Measurements from ENCODE around the gene KRTAP5-3.

Gene KRTAP5-3

DNA sequence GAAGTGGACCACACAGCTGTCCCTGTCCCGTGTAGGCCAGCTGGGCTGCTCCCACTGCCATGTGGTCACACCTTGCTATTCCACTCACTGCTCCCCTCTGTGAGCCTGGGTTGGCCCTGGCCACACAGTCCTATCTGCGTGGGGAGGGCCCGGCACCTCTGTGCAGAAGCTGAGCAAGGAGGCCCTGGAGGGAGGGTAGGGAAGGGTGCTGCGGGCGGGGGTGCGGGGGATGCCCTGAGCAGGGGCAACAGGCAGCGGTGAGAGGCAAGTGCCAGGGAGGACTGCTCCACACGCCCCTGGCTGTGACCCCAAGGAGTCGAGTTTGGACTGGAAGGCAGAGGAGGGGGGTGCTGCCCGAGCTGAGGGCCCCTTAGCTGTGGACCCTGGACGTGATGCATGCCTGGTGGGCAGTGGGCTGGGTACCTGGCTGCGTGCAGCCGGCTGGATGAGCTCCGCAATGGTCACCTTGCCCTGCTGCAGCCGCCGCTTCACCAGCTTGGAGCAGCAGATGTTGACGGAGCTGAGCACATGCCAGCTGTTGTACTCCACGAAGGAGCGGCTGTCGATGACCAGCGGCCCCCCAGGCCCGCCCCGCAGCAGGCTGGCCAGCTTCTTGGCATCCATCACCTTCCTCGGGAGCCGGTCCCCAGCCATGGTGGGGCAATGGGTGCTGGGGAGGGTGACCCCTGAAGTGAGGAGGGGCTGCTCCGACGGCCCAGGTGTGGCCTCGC, 42.9 kb downstream of the KRTAP5-3 start:
- no peak for DNase-seq (ENCODE audit: low read depth in 1 of 2, low spot score in 1 of 2)

DNA sequence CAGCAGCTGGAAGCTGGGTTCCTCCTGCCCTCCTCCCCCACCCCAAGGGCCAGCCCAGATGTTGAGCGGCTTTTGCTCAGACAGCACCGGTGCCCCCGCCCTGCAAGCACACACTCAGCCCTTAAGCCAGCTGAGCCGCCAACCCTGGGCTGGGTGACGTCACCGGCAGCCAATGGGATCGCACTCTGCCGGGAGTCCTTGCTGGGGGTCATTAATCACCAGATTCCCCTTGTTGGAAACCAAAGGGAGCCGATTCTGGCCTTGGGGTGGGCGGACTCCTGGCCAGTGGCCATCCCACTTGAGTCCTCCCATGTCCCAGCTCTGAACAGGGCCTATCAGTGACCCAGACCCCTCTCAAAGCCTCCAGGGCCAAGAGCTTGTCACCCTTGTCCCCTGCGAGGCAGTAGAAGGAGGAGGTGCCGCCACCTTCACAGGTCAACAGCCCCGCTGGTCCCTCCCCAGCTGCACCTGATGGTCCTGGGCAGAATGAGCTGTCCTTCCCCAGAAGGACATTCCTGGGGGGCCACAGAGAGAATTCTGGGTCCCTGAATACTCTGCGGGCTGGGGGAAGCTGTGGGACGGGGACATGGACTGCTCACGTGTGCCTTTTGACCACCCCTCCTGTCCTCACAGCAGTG, 43.6 kb downstream of the KRTAP5-3 start:
- no peak for DNase-seq (ENCODE audit: low read depth in 1 of 2, low spot score in 1 of 2)

DNA sequence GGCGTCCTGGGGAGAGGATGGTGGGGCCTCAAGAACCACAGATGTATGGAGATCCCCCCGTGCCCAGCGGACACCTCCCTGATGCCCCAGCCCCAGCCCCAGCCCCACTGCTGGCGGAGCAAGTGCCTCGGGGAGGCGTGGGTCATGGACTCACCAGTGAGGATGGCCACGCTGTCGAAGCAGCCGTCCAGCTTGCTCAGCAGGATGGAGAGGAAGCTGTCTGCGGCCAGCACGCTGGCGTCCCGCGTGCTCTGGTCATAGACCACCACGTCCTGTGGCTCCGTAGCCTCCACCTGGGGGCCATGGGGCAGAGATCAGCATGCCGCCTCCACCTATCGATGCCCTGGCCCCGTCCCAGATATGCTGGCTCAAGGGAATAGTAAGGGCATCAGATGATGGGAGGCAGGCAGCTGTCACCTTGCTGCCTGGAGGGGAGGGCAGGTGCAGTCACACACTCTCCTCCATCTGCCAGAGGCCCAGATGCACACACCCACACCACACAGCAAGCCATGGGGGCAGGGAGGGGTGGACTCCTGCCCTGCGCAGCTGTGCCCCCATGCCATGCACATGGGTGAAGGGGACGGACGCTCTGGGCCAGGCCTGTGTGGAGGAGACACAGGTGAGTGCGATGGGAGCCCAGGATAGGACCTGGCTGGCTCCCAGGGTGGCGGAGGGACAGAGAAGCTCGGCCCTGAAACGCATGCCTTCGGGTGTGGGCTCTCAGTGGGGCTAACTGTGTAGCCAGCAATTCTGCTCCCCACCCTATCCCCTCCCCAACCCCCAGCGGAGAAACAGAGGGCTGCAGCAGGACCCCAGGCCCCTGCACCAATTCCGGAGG, 44.3 kb downstream of the KRTAP5-3 start:
- DNase-seq (ENCODE audit: low read depth in 1 of 2, low spot score in 1 of 2) = no peak

DNA sequence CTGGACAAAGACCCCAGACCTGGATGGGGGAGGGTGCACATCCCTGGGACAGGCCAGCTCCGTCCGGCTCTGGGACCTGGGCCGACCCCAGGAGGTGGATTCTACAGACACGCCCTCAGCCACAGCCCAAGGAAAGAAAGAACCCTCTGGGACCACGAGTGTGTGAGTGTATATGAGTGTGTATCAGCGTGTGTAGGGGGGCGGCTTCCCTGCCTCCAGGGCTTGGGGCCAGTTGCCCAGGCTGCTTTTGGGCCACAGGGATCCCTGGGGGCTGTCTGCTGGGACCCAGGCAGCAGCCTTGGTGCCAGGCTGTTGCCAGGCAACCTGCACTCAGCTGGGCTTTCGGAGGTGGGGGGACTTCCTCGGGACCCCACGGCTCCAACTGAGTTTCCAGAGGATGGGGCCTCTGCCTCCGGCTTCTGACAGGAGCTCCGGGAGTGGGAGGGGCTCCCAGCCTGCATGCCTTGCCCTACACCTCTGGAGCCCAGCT, 45.1 kb downstream of the KRTAP5-3 start:
- DNase-seq (ENCODE audit: low read depth in 1 of 2, low spot score in 1 of 2) = no peak

DNA sequence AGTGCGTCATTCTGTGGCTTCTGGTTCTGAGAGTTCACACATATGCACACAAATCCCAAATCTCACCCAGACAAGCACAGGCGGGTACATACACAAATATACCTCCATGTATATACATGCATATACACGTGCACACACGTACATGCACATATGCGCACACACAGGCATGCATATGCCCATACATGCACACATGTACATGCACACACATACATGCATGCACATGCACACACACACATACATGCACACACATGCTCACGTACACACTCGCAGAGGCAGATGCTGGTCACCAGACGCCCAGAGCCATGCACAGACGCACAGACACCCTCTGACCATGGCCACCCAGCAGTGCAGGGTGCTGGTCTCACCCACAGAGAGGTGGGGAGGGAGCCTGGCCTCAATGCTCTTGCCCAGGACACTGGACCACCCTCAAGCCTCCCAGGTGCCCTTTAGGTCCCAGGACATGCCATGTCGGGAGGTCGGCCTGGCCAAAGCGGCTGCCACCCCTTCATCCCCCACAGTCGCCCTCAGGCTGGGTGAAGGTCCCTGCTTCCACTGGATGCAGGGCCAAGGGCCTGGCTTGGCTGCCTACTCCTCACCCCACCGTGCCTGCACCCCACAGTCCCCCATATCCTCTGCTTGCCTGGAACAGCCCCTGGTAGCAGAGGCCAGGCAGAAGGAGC, 45.7 kb downstream of the KRTAP5-3 start:
- no peak for DNase-seq (ENCODE audit: low read depth in 1 of 2, low spot score in 1 of 2)

DNA sequence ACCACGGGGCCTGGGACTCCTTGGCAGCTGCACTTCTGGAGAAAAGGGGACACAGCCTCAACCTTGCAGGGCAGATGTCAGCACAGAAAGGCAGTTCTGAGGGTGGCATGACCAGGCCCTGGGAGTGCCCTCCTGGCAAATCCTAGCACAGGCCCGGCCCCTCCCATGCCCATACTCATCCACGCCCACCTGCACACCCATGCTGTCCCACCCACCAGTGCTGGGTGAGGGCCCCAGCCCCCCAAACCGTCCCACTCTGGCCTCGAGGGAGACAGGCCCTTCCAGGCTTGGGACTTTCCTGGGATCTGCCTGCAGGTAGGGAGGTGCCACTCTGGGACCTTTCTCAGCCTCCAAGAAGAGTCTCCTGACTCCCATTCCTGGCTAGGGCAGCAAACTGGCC, 46.3 kb downstream of the KRTAP5-3 start:
- DNase-seq (ENCODE audit: low read depth in 1 of 2, low spot score in 1 of 2) = no peak

DNA sequence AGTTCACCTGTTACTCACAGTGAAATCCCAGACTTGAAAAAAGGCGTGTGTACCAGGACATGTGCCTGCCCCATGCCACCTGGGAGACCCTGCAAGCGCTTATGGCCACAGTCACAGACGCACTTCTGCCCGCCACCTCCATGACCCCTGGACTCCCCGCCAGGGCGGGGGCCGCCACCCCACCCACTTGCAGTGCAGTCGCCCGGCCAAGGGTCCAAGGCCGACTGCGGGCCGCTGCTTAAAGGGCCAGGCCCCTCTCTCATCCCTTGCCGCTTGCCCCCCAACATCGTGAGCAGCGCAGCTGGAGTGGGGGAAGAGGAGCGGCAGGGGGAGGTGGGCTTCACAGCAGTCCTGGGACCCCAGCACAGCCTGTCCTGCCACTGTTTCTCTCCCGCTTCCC, 47.0 kb downstream of the KRTAP5-3 start:
- no peak for DNase-seq (ENCODE audit: low read depth in 1 of 2, low spot score in 1 of 2)

DNA sequence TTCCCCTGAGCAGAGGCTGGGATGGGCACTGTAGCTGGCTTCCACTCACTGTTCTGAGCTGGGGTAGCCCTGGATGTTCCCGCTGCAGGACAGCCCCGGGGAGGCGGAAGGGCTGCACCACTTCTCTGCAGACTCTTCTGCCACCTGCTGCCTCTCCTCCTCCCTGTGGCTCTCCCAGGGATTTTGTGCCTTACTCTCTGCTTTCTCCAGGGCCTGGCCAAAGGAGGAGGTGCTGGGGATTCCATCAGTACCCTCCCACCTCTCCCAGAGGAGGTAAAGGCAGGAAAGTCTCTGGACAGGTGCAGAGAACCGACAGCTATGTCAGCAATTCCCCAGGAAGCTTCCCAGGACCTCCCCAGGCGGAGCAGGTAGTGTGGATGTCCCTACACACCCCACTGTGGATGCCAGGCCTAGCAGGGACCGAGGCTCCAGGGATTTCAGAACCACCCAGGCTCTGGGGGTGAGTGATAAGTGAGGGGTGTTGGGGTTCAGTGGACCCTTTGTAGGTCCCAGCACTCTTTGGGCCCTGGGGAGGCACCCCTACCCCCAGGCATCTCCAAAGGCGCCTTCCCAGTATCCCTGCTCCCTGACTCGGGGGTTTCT, 47.5 kb downstream of the KRTAP5-3 start:
- no peak for DNase-seq (ENCODE audit: low read depth in 1 of 2, low spot score in 1 of 2)

DNA sequence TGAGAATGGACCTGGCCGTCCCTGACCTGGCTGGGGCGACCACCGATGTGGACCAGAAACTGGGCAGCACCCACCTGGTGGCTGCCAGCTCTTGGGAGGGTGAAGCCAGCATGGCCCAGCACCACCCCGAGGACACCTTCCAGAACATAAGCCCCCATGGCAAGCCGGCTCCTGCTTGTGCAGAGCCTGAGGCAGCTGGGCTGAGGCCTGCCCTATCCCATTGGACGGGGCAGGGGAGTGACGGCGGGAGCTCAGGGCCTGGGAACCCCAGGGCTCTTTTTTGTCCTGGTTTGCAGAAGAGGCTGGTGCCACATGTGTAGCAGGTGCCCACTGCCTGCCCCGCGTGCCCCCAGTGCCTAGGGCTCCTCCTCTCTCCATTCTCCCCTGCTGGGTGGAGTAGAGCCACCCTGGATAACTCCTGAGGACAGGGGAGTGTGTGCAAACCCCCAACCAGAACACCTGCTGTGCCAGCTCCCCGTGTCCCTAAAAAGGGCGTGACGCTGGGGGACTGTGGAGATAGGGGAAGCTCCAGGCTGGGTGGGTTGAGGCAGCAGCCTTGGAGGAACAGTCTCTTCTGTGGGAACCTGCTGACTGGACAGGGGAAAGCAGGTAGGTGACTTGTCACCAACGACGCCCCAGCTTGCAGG, 48.1 kb downstream of the KRTAP5-3 start:
- no peak for DNase-seq (ENCODE audit: low read depth in 1 of 2, low spot score in 1 of 2)

DNA sequence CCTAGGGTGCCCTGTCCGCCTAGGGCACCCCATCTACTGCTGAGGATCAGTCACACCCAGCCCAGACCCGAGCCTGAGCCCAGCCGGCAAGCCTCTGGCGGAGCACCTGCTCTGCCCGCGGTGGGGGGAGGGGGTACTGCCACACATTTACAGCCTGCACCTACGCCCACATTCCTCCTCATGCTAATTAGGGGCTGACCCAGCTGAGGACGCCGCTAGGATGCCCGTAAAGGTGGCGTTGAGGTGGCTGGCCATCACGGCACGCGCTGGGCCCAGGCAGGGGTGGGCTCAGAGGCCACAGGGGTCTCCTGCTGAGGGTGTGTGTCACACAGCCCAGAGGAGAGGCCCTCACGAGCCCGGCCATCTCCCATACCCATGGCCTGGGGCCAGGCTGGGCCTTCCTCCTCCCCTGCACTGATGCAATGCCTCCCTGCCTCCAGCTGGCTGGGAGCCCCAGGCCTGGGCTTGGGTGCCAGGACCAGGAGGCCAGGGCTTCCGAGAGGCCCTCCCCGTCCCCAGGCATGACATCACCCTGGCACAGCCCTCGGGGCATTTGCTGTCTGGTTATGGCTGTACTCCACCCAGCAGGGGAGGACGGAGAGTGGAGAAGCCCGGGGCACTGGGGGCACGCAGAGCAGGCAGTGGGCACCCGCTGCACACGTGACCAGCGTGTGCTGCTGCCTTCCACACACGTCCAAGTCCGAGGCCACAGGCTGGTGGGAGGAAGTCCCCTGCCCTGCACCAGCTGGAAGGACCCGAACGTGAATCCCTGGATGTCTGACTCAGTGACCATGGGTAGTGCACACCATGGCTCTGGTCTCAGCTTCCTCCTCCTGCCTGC, 48.9 kb downstream of the KRTAP5-3 start:
- DNase-seq (ENCODE audit: low read depth in 1 of 2, low spot score in 1 of 2) = no peak

DNA sequence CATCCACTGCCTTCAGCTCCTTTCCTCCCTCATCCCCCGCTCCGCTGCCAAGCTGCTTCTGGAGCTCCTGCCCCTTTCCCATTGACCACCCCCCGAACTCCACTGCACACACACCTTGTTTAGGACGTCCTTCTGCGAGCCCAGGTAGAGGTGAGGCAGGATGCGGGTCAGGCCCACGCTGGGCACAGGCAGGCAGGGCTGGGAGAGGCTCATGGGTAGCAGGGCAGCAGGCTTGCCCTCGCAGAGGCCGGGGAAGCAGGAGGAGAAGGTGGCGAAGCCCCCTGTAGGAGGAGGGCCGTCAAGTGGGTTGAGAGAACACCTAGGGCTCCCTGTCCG, 49.5 kb downstream of the KRTAP5-3 start:
- no peak for DNase-seq (ENCODE audit: low read depth in 1 of 2, low spot score in 1 of 2)

DNA sequence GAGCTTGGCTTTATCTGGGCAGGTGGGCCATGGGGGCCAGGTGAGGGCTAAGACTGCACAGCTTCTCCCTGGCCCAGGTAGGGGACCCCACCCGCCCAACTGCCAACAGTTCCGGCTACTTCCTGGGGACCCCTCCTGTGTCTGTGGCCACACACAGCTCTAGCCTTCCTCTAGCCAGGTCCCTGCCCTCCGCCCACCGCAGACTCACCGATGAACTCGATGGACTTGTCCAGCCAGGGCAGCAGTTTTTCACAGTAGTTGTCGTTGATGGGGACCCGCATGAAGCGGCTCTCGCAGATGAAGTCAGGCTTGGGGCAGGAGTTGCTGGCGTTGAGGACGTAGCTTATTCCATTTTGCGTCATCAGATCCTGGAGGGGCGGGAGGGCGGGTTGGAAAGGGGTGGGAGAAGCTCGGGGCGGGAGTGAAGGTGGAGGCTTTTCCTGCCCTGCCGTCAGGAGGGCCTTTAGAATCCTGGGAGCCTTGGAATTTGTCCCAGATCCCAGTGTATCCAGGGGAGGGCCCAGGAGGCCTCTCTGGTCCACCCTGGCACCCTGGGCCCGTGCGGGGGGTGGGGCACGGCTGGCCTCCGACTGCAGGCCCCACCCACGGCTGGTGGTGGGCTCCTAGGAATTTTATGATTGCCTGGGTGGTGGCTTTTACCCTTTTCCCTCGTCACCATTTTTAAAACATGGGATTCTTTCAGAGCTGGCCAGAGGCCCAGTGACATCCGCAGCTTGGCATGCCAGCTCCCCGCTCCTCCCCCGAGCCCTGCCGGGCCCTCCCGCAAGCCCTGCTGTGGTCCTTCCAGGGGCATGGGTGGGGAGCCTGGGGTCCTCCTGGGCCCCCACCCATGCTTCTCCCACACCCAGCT, 50.1 kb downstream of the KRTAP5-3 start:
- no peak for DNase-seq (ENCODE audit: low read depth in 1 of 2, low spot score in 1 of 2)

All from activated T-helper 1 cell treated with anti-CD3 and anti-CD28 coated beads, Interleukin-2, amount 50 U/mL, for 16 hours (primary cell).